A549 (cell line): ENCODE results near the gene FAM120B.

ENCODE experiments used
- CTCF ChIP-seq: fragments of >200 bp; sonication (Bioruptor Twin); formaldehyde crosslinking; IDR thresholded peaks from 3 replicates; pipeline ENCODE4 v1.5.1; 2016
- SMC3 ChIP-seq: fragments of >200 bp; sonication (Bioruptor Twin); formaldehyde crosslinking; IDR thresholded peaks from 3 replicates; pipeline ENCODE4 v1.6.1; 2018; ENCODE audit warnings: inconsistent platforms

DNA sequence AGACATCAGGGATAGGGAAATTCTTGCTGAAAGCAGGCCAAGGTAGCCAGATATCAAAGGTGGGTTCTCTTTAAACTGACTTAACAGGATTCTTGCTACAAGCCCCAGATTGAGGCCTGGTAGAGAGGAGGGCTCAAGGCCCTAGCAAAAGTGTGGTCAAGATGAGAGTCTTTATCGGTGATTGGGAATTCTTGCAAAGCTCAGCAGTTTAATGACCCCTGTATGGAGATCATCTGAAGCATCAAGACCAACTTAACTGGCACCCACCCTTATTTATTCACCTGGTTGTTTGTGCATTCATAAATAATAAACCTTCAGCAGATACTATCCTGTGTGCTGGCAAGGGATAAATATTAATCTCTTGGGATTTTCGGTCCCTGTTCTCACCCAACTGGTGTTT, 6.3 kb downstream of the FAM120B start:
- no peak for TF ChIP-seq SMC3
- no peak for TF ChIP-seq CTCF
